Measurements from ENCODE around the gene PDZRN3. TPM values are rescaled to one million over a fixed set of nuclear protein-coding genes. Genes with fewer than 3 reads are reported as not detected.

The PDZRN3 gene
- total RNA-seq, 1 experiment from 2014 or later = not detected

GRCh38 chr3:73621388-73621787 is 3.4 kb downstream of the PDZRN3 start:
- H3K36me3 ChIP-seq (ENCODE audit: control insufficient read depth, insufficient read depth, low read length) = no peaks in the 10 kb centered on the region
- CTCF ChIA-PET = no interaction called here
- DNase-seq (ENCODE audit: low read depth, low spot score) (no peak), ATAC-seq (no peak)
- no peaks in the 10 kb centered on the region for H3K4me1 ChIP-seq (ENCODE audit: control insufficient read depth, insufficient read depth, low read length)
- BruUV-seq (replicated peaks) = no TSS peak
- no peak for TF ChIP-seq TCF7L2 (IDR thresholded peaks at IDR 0.05; ENCODE audit: low read depth, low read length)
- no peak for TF ChIP-seq POLR2AphosphoS5 (IDR thresholded peaks at IDR 0.05; ENCODE audit: low read depth, low read length)
- TF ChIP-seq SIN3A (IDR thresholded peaks at IDR 0.05; ENCODE audit: borderline replicate concordance, insufficient read depth, low read depth, low read length) = no peak
- TF ChIP-seq REST (IDR thresholded peaks at IDR 0.05; ENCODE audit: insufficient read depth in 1 of 2, low read depth in 2 of 2, low read length in 1 of 2) = no peak
- TF ChIP-seq CTCF (IDR thresholded peaks at IDR 0.05) = no peak
- no peak overlapping the region for H3K27ac ChIP-seq (ENCODE audit: low read length)
- intact Hi-C loops (cut with micrococcal nuclease; ENCODE audit: unreplicated experiment) (no loop called here), in situ Hi-C loops (cut with HindIII; ENCODE audit: low pct_unique_long_range_greater_than_20kb, low sequenced_read_pairs) (no loop called here)
- H3K27me3 ChIP-seq (ENCODE audit: control insufficient read depth, insufficient read depth, low read length) = no peaks in the 10 kb centered on the region
- no peaks in the 10 kb centered on the region for H3K9me3 ChIP-seq (ENCODE audit: control insufficient read depth, insufficient read depth, low read depth, low read length)
- POLR2A ChIA-PET = no interaction called here
- no peak overlapping the region for H3K4me3 ChIP-seq (ENCODE audit: low read depth in 2 of 2, low read length in 2 of 2)

- ChIA-PET POLR2A (no interaction called here), CTCF (no interaction called here)
- intact Hi-C loops (cut with micrococcal nuclease; ENCODE audit: unreplicated experiment) (no loop called here), in situ Hi-C loops (cut with HindIII; ENCODE audit: low pct_unique_long_range_greater_than_20kb, low sequenced_read_pairs) (no loop called here)
- DNase-seq (ENCODE audit: low read depth, low spot score) (no peak), ATAC-seq (no peak)
- Histone ChIP-seq H3K27ac (ENCODE audit: low read length) (no peak overlapping the region), H3K27me3 (ENCODE audit: control insufficient read depth, insufficient read depth, low read length) (no peaks in the 10 kb centered on the region), H3K36me3 (ENCODE audit: control insufficient read depth, insufficient read depth, low read length) (no peaks in the 10 kb centered on the region), H3K9me3 (ENCODE audit: control insufficient read depth, insufficient read depth, low read depth, low read length) (no peaks in the 10 kb centered on the region), H3K4me3 (ENCODE audit: low read depth in 2 of 2, low read length in 2 of 2) (no peak overlapping the region), H3K4me1 (ENCODE audit: control insufficient read depth, insufficient read depth, low read length) (no peaks in the 10 kb centered on the region)
- no TSS peak for BruUV-seq (replicated peaks)
- TF ChIP-seq POLR2AphosphoS5 (IDR thresholded peaks at IDR 0.05; ENCODE audit: low read depth, low read length) (no peak), TCF7L2 (IDR thresholded peaks at IDR 0.05; ENCODE audit: low read depth, low read length) (no peak), CTCF (IDR thresholded peaks at IDR 0.05) (no peak), REST (IDR thresholded peaks at IDR 0.05; ENCODE audit: insufficient read depth in 1 of 2, low read depth in 2 of 2, low read length in 1 of 2) (no peak), SIN3A (IDR thresholded peaks at IDR 0.05; ENCODE audit: borderline replicate concordance, insufficient read depth, low read depth, low read length) (no peak)
Measured at GRCh38 chr3:73618461-73618860, 6.3 kb downstream of the PDZRN3 start.
